Activated naive CD8-positive, alpha-beta T cell treated with anti-CD3 and anti-CD28 coated beads, Interleukin-2, amount 50 U/mL, for 24 hours (primary cell): ENCODE data around the gene SIM2.

Experiments used
- ATAC-seq: fragments of 150-1000 bp; cut with Tn5 transposase; one replicate; pipeline ENCODE4 v1.10.0; 2021
- DNase-seq: peaks from one replicate; pipeline ENCODE4 v3.0.0; 2021
- H3K27ac Mint-ChIP-seq: one replicate; pipeline ENCODE4 v1.8.0; 2021; ENCODE audit warnings: mild to moderate bottlenecking, mixed read lengths
- H3K27me3 Mint-ChIP-seq: one replicate; pipeline ENCODE4 v1.8.0; 2021; ENCODE audit warnings: mixed read lengths
- H3K36me3 Mint-ChIP-seq: one replicate; pipeline ENCODE4 v1.8.0; 2021; ENCODE audit warnings: low read depth, mixed read lengths
- H3K4me1 Mint-ChIP-seq: one replicate; pipeline ENCODE4 v1.8.0; 2021; ENCODE audit warnings: mixed read lengths
- H3K4me3 Mint-ChIP-seq: one replicate; pipeline ENCODE4 v1.8.0; 2021; ENCODE audit warnings: mild to moderate bottlenecking, moderate library complexity, mixed read lengths
- H3K9me3 Mint-ChIP-seq: one replicate; pipeline ENCODE4 v1.8.0; 2021; ENCODE audit warnings: mixed read lengths

Gene SIM2

DNA sequence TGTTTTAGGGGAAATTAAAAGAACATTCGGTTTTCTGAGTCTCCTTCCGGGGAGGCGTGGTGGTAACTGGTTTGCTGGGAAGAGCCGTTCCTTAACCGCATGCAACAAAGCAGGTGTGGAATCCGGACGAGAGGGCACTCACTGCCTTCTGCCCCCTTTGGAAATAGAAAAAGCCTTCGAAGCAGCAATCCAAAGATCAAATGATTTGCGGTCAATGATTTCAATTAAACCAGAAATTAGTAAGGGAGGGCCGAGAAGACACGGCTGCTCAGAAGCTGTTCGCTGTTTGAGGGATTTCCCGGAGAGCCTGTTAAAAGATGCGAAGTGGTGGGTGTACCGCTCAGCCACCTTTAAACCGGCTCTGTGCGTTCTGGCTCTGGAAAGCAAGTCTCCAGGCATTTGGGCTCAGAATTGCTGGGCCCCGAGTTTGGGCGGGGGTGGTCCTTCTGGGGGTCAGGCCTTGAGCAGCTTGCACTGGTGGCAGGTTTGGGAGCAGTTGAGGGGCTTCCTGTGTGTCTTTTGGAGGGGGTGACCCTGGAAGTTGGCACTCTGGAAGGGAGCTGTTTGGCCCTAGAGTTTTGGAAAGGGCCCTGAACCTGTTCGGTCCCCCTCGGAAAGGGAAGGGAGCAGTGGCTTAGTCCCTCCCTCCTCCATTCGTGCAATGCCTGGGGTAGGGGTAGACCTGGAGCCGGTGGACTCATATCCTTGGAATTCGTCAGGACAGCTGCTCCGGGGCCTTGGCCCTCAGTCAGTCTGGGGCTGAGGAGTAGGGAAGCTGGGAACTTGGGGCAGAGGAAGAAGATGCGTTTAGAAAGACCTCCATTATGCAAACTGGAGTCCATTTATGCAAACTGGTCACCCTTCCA, 3.1 kb downstream of the SIM2 start:
- no peak for ATAC-seq
- no peak overlapping the region for H3K4me3 Mint-ChIP-seq
- no peak overlapping the region for H3K27ac Mint-ChIP-seq
- H3K36me3 Mint-ChIP-seq: no peaks in the 10 kb centered on the region
- no peak for DNase-seq
- peaks cover 38% of the 10 kb centered on the region for H3K4me1 Mint-ChIP-seq
- no peaks in the 10 kb centered on the region for H3K9me3 Mint-ChIP-seq
- peaks cover 77% of the 10 kb centered on the region for H3K27me3 Mint-ChIP-seq

DNA sequence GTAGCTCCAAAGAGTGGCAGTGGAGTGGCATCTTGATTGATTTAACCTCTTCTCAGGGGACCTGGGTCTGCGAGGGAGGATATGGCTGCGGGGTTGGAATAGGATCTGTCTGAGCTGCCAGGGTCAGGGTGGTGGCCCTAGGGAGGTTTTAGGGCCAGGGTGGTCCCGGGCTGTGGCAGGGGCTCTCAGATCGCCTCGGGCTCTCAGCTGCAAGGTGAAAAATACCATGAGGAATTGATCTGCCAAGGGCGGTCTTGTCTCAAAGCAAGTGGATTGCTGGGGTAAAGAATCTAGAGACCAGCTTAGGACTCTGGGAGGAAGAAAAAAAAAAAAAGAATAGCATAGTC, 3.7 kb downstream of the SIM2 start:
- Mint-ChIP-seq H3K36me3 (no peaks in the 10 kb centered on the region), H3K9me3 (no peaks in the 10 kb centered on the region), H3K27me3 (peaks cover 80% of the 10 kb centered on the region), H3K4me3 (no peak overlapping the region), H3K4me1 (peaks cover 44% of the 10 kb centered on the region), H3K27ac (no peak overlapping the region)
- ATAC-seq (no peak), DNase-seq (no peak)

DNA sequence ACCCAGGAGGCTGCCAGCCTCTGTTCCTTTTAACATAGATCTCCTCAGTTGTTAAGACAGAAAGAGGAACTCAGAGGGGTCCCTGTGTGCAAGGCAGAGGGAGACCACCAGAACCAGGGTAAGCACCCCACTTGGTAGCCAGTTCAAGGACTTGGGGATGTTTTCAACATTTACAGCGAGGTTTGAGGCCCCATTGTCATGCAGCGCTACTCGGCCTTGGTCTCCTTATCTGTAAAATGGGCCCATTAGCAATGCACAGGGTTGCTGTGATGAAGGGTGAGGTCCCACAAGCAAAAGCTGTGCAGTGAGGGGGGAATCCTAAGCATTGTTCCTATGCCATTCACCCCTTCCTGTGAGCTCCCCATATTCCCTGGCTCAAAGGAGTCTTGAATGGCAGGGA, 4.2 kb downstream of the SIM2 start:
- ATAC-seq (no peak), DNase-seq (no peak)
- no peaks in the 10 kb centered on the region for H3K36me3 Mint-ChIP-seq
- H3K9me3 Mint-ChIP-seq: no peaks in the 10 kb centered on the region
- H3K27me3 Mint-ChIP-seq: peaks cover 77% of the 10 kb centered on the region
- H3K27ac Mint-ChIP-seq: no peak overlapping the region
- H3K4me3 Mint-ChIP-seq: no peak overlapping the region
- peaks cover 45% of the 10 kb centered on the region for H3K4me1 Mint-ChIP-seq

DNA sequence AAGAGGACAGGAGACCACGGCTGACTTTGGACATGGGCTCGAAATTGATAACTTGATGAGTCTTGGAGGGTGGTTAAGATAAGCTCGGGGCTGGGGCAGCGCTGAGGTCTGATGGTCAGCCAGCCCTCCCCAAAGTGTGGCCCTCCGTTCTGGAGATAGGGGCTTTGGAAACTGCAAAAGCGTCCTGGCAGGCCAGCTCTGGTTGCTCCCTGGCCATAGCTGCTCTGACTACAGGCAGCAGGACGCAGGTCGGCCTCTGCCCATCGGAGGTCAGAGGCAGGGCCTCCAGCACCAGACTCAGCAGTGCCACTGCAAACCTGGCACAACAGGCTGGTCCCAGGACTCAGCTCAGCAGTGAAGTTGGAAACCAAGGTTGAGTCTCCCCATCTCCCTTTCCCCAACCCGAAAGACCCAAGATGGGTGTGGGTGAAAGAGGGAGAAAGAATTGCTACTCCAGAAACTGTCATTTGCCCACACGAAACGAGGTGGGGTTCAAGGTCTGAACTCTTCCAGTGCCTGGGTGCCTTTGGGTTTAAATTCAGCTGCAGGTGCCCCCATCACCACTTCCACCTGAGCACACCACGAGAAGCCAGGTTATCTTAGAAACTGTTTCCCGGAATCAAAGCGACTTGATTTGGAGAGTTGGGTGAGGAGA, 4.8 kb downstream of the SIM2 start:
- ATAC-seq (no peak), DNase-seq (no peak)
- Mint-ChIP-seq H3K4me3 (no peak overlapping the region), H3K27me3 (peaks cover 79% of the 10 kb centered on the region), H3K36me3 (no peaks in the 10 kb centered on the region), H3K27ac (no peak overlapping the region), H3K9me3 (no peaks in the 10 kb centered on the region), H3K4me1 (peaks cover 50% of the 10 kb centered on the region)

DNA sequence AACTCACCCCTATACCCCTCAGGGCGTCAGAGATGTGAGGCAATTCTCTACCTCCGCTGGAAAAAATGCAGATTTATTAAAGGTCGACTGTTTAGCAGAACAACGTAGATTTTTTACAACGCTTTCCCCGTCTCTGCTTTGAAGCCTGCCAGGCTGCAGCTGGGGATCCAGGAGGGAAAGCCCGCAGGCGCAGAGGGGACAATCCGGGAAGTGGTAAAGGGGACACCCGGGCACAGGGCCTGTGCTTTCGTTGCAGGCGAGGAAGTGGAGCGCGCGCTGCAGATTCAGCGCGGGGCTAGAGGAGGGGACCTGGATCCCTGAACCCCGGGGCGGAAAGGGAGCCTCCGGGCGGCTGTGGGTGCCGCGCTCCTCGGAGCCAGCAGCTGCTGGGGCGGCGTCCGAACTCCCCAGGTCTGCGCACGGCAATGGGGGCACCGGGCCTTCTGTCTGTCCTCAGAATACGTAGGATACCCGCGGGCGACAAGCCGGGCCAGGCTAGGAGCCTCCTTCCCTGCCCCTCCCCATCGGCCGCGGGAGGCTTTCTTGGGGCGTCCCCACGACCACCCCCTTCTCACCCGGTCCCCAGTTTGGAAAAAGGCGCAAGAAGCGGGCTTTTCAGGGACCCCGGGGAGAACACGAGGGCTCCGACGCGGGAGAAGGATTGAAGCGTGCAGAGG, 5.5 kb downstream of the SIM2 start:
- Mint-ChIP-seq H3K4me3 (no peak overlapping the region), H3K9me3 (no peaks in the 10 kb centered on the region), H3K27me3 (peaks cover 81% of the 10 kb centered on the region), H3K27ac (no peak overlapping the region), H3K4me1 (peaks cover 50% of the 10 kb centered on the region), H3K36me3 (no peaks in the 10 kb centered on the region)
- DNase-seq (no peak), ATAC-seq (peak; percentile 54)

DNA sequence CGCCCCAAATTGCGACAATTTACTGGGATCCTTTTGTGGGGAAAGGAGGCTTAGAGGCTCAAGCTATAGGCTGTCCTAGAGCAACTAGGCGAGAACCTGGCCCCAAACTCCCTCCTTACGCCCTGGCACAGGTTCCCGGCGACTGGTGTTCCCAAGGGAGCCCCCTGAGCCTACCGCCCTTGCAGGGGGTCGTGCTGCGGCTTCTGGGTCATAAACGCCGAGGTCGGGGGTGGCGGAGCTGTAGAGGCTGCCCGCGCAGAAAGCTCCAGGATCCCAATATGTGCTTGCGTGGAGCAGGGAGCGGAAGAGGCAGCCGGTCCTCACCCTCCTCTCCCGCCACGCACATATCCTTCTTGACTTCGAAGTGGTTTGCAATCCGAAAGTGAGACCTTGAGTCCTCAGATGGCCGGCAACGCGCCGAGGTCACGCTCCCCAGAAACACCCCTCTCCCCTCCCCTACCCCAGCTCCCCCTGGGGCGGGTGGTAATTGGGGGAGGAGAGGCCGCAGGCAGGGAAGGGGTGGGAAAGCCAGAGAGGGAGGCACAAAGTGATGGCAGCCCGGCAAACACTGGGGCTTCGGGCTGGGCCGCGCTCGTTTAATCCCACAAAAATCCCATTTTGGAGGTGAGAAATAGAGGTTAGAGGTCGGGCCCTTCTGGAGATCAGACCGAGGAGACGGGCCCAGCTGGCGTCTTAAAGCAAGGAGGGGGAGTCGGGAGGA, 6.2 kb downstream of the SIM2 start:
- Mint-ChIP-seq H3K4me3 (no peak overlapping the region), H3K9me3 (no peaks in the 10 kb centered on the region), H3K27ac (no peak overlapping the region), H3K27me3 (peaks cover 85% of the 10 kb centered on the region), H3K36me3 (no peaks in the 10 kb centered on the region), H3K4me1 (peaks cover 49% of the 10 kb centered on the region)
- DNase-seq (no peak), ATAC-seq (no peak)

DNA sequence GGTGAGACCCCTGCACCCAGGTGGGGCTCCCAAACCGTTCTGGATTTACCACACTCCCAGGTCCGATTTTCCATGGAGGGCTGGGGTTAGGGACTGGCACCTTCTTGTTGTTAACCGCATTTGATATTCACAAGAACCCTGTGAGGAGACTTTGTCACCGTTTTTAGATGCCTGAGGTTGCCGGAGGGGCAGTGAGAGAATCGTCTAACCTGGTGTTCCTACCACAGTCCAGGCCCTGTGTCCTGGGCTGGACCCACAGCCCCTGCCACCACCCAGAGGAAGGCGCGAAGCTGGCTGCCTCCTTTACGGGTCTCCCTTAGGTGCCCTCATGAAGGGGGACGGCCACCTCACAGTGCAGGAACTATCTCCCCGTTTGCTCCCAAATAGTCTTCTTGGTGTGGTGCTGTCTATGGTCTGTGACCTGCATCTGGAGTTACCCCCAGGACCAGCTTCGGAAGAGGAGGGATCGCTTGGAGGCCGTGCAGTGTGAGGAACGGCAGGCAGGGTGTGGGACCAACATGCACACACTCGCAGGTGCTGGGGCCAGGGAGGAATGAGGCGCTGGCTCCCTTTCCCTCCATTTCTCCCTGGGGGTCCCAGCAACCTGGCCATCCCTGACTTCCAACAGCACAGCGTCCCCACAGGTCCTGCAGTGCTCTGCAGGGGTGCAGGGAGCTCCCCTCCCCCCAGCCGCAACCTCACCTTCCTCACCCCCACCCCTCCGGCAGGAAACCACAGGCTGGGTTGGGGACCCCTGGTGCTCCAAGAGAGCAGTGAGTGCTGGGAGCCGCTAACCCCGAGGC, 7.0 kb downstream of the SIM2 start:
- Mint-ChIP-seq H3K27me3 (peaks cover 86% of the 10 kb centered on the region), H3K27ac (no peak overlapping the region), H3K4me3 (no peak overlapping the region), H3K9me3 (no peaks in the 10 kb centered on the region), H3K4me1 (peaks cover 46% of the 10 kb centered on the region), H3K36me3 (no peaks in the 10 kb centered on the region)
- DNase-seq (no peak), ATAC-seq (no peak)

DNA sequence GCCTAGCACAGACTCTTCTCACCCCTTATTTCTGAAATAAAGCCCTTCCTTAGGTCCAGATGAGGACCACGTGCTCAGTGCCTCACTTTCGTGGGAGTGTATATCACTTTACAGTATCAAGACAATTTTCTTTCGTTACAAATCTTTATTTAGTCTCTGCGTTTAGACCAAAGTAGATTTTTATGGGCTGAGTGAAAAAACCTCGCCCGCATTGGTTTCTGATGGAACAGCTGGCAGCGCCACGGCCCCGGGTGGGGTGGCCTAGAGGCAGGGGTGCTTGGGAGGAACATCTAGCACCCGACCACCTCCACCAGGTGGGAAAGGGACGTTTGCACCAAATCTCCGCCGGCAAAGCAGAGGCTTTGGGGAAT, 7.6 kb downstream of the SIM2 start:
- ATAC-seq (no peak), DNase-seq (no peak)
- H3K27ac Mint-ChIP-seq: no peak overlapping the region
- peaks cover 89% of the 10 kb centered on the region for H3K27me3 Mint-ChIP-seq
- H3K4me3 Mint-ChIP-seq: no peak overlapping the region
- H3K36me3 Mint-ChIP-seq: no peaks in the 10 kb centered on the region
- no peaks in the 10 kb centered on the region for H3K9me3 Mint-ChIP-seq
- peaks cover 46% of the 10 kb centered on the region for H3K4me1 Mint-ChIP-seq

DNA sequence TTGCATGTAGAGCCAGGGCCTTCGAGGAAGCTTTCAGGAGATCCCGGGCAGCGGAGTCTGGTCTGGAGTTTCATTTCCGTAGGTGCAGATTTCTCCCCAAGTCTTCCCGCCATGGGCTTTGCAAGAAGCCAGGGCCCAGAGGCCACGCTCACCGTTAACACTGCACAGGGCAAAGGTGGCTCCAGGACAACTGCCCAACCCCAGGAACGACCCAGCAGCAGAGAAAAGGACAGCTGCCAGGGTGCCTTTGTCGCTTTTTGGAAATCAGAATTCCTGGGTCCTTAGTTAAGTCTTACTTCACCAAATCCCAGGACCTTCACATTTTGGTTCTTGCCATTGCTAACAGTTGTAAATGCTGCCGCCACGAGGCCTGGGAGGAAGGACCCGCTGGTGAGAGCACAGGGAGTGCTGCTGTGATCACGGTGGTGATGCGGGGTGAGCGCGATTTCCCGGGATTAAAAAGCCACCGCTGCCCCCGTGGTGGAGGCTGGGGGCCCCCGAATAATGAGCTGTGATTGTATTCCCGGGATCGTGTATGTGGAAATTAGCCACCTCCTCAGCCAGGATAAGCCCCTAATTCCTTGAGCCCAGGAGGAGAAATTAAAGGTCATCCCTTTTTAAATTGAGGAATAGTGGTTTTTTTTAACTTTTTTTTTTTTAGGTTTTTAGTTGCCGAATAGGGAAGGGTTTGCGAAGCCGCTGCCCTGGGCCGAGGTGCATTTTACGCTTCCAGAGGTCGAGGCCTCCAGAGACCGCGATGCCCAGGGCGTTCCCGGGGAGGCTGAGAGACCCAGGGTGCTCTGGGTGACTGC, 8.2 kb downstream of the SIM2 start:
- H3K9me3 Mint-ChIP-seq: no peaks in the 10 kb centered on the region

DNA sequence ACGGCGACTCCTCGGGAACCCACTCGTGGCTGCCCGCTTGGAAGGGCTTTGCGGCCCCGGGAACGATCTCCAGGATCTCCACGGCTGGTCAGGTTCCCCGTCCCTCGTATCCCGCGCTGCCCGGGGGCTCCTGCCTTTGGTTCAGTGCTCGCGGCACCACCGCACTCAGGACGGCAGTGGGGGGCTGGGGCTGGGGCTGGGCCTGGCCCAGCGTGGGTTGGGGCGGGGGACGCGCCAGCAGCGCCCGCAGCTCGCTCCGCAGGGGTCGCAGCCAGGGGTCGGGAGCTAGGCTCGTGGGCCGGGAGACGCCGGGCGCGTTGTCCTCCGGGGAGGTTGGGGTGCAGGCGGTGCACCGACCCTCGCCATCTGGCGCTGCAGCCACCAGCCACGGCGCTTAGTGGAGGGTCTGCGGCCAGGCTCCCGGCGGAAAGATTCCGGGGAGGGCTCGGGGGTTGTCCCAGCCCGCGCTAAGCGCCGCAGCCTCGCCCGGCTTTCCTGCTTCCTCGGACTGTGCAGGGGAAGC, 8.9 kb downstream of the SIM2 start:
- H3K9me3 Mint-ChIP-seq: no peaks in the 10 kb centered on the region
- H3K27ac Mint-ChIP-seq: no peak overlapping the region
- no peak overlapping the region for H3K4me3 Mint-ChIP-seq
- H3K36me3 Mint-ChIP-seq: no peaks in the 10 kb centered on the region
- DNase-seq (no peak), ATAC-seq (no peak)
- peaks cover 88% of the 10 kb centered on the region for H3K27me3 Mint-ChIP-seq
- H3K4me1 Mint-ChIP-seq: peaks cover 42% of the 10 kb centered on the region

More for the DNA sequence above, 8.2 kb downstream of the SIM2 start:
- Mint-ChIP-seq H3K27ac (no peak overlapping the region), H3K36me3 (no peaks in the 10 kb centered on the region), H3K4me3 (no peak overlapping the region), H3K27me3 (peaks cover 89% of the 10 kb centered on the region), H3K4me1 (peaks cover 42% of the 10 kb centered on the region)
- no peak for ATAC-seq
- DNase-seq: no peak

DNA sequence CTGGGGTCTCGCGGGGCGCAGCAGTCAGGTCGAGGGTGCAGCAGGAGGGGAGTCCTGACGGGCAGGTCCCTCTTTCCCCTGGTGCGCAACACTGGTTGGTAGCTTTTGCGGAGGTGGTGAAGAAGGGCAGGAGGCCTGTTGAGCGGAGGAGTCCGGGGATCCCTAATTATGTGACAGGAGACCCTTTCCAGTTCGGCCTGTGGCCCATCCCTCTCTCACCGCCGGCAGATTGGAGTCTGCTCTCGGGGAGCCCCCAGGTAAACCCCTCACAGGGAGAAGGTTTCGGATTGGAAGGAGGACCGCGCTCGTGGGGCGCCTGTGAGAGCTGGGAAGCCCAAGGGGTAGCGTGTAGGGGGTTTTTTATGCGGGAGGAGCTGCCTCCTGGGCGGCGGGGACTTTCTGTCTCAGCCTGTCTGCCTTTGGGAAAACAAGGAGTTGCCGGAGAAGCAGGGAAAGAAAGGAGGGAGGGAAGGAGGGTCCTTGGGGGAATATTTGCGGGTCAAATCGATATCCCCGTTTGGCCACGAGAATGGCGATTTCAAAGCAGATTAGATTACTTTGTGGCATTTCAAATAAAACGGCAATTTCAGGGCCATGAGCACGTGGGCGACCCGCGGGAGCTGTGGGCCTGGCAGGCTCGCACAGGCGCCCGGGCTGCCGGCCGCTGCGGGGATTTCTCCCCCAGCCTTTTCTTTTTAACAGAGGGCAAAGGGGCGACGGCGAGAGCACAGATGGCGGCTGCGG, 9.5 kb downstream of the SIM2 start:
- DNase-seq (no peak), ATAC-seq (no peak)
- peaks cover 40% of the 10 kb centered on the region for H3K4me1 Mint-ChIP-seq
- H3K27me3 Mint-ChIP-seq: peaks cover 87% of the 10 kb centered on the region
- no peak overlapping the region for H3K27ac Mint-ChIP-seq
- no peaks in the 10 kb centered on the region for H3K9me3 Mint-ChIP-seq
- H3K36me3 Mint-ChIP-seq: no peaks in the 10 kb centered on the region
- H3K4me3 Mint-ChIP-seq: peak overlapping the region; percentile 29

DNA sequence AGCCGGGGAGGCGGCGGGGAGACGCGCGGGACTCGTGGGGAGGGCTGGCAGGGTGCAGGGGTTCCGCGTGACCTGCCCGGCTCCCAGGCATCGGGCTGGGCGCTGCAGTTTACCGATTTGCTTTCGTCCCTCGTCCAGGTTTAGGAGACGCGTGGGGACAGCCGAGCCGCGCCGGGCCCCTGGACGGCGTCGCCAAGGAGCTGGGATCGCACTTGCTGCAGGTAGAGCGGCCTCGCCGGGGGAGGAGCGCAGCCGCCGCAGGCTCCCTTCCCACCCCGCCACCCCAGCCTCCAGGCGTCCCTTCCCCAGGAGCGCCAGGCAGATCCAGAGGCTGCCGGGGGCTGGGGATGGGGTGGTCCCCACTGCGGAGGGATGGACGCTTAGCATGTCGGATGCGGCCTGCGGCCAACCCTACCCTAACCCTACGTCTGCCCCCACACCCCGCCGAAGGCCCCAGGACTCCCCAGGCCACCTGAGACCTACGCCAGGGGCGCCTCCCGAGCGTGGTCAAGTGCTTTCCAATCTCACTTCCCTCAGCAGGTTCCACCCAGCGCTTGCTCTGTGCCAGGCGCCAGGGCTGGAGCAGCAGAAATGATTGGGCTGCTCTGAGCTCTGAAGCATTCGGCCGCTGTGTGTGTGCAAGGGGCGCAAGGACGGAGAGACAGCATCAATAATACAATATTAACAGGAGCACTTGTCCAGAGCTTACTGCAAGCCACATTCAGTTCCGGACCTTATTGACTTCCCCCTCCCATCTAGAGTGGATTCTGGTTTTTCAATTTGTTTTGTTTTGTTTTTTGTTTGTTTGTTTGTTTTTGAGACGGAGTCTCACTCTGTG, 10.3 kb downstream of the SIM2 start:
- DNase-seq (no peak), ATAC-seq (no peak)
- Mint-ChIP-seq H3K27me3 (peaks cover 86% of the 10 kb centered on the region), H3K4me1 (peaks cover 37% of the 10 kb centered on the region), H3K27ac (no peak overlapping the region), H3K36me3 (no peaks in the 10 kb centered on the region), H3K9me3 (no peaks in the 10 kb centered on the region), H3K4me3 (no peak overlapping the region)
